Activated T-helper 17 cell treated with anti-CD3 and anti-CD28 coated beads, Interleukin-2, amount 50 U/mL, for 72 hours (primary cell): ENCODE results near the gene ALPK3. TPM values are rescaled to one million over a fixed set of nuclear protein-coding genes. Genes with fewer than 3 reads are reported as not detected.
A peak's percentile ranks its signal among the peaks of the same experiment; 100 is the strongest.

ENCODE experiments used
- ATAC-seq: fragments of 150-1000 bp; cut with Tn5 transposase; replicated peaks from 2 replicates; pipeline ENCODE4 v1.10.0; 2021; ENCODE audit warnings: mild to moderate bottlenecking, moderate library complexity
- H3K27ac Mint-ChIP-seq: one replicate; pipeline ENCODE4 v1.8.0; 2022; ENCODE audit warnings: mixed read lengths
- H3K27me3 Mint-ChIP-seq: one replicate; pipeline ENCODE4 v1.8.0; 2022; ENCODE audit warnings: mixed read lengths
- H3K36me3 Mint-ChIP-seq: one replicate; pipeline ENCODE4 v1.8.0; 2022; ENCODE audit warnings: low read depth, mild to moderate bottlenecking, mixed read lengths
- H3K4me1 Mint-ChIP-seq: one replicate; pipeline ENCODE4 v1.8.0; 2022; ENCODE audit warnings: mixed read lengths
- H3K4me3 Mint-ChIP-seq: one replicate; pipeline ENCODE4 v1.8.0; 2022; ENCODE audit warnings: mild to moderate bottlenecking, mixed read lengths
- H3K9me3 Mint-ChIP-seq: one replicate; pipeline ENCODE4 v1.8.0; 2022; ENCODE audit warnings: mixed read lengths
- total RNA-seq, 2 donors: library from RNA; stranded (reverse); gene quantifications; one replicate each; pipeline ENCODE4 v1.2.3, GENCODE V29; 2022

ALPK3 gene
- total RNA-seq, 2 donors from 2014 or later = 0.29 to 1.1 TPM

GRCh38 chr15:84789762-84790161 is 27.4 kb upstream of the ALPK3 start:
- no peak for ATAC-seq
- Mint-ChIP-seq H3K27me3 (no peaks in the 10 kb centered on the region), H3K27ac (peak overlapping the region; percentile 41), H3K4me1 (peaks cover 24% of the 10 kb centered on the region), H3K36me3 (peaks cover 95% of the 10 kb centered on the region), H3K4me3 (no peak overlapping the region), H3K9me3 (no peaks in the 10 kb centered on the region)

- H3K36me3 Mint-ChIP-seq = peaks cover 93% of the 10 kb centered on the region
- no peak overlapping the region for H3K4me3 Mint-ChIP-seq
- peak overlapping the region; percentile 0 for H3K27ac Mint-ChIP-seq
- H3K9me3 Mint-ChIP-seq = no peaks in the 10 kb centered on the region
- ATAC-seq = no peak
- H3K4me1 Mint-ChIP-seq = peaks cover 20% of the 10 kb centered on the region
- no peaks in the 10 kb centered on the region for H3K27me3 Mint-ChIP-seq
Observed at GRCh38 chr15:84790676-84791075, 26.5 kb upstream of the ALPK3 start.

- H3K4me1 Mint-ChIP-seq = peaks cover 20% of the 10 kb centered on the region
- no peak for ATAC-seq
- no peaks in the 10 kb centered on the region for H3K27me3 Mint-ChIP-seq
- H3K27ac Mint-ChIP-seq = peak overlapping the region; percentile 0
- no peak overlapping the region for H3K4me3 Mint-ChIP-seq
- no peaks in the 10 kb centered on the region for H3K9me3 Mint-ChIP-seq
- peaks cover 96% of the 10 kb centered on the region for H3K36me3 Mint-ChIP-seq
Observed at GRCh38 chr15:84791763-84792162, 25.4 kb upstream of the ALPK3 start.

DNA sequence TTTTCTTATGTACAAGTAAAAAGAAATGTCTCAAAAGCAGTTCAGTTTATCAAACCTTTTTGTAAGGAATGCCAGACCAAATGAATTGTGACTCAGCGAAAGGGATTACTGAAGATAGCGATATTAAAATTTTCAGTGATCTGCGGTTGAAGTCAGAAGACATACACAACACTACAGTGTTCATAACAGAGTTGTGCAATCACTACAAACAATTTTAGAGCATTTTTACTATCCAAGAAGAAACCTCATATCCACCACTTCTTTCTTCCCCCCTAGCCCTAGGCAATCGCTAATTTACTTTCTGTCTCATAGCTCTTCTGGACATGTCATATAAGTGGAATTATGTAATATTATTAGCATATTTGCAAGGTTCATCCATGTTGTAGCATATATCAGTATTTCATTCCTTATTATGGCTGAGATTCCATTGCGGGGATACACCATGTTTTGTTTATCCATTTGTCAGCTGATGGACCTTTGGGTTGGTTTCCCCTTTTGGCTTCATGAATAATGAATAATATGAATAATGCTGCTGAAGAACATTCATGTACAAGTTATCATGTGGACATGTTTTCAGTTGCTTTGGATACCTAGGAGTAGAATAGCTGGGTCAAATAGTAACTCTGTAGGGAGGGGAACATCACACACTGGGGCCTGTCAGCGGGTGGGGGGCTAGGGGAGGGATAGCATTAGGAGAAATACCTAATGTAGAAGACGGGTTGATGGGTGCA is 23.6 kb upstream of the ALPK3 start:
- Mint-ChIP-seq H3K4me3 (no peak overlapping the region), H3K27ac (no peak overlapping the region), H3K9me3 (no peaks in the 10 kb centered on the region), H3K36me3 (peaks cover 96% of the 10 kb centered on the region), H3K4me1 (peaks cover 10% of the 10 kb centered on the region), H3K27me3 (no peaks in the 10 kb centered on the region)
- ATAC-seq = no peak

DNA sequence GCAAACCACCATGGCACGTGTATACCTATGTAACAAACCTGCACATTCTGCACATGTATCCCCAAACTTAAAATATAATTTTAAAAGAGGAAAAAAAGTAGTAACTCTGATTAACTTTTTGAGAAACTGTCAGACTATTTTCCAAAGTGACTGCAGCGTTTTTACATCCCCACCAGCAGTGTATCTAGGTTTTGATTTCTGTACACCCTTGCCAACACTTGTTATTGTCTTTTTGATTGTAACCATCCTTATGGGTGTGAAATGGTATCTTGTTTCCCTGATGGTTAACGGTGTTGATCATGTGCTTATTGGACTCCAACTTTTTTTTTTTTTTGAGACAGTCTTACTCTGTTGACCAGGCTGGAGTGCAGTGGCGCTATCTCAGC is 23.0 kb upstream of the ALPK3 start:
- Mint-ChIP-seq H3K4me3 (no peak overlapping the region), H3K27me3 (no peaks in the 10 kb centered on the region), H3K36me3 (peaks cover 97% of the 10 kb centered on the region), H3K27ac (no peak overlapping the region), H3K9me3 (no peaks in the 10 kb centered on the region), H3K4me1 (peaks cover 8% of the 10 kb centered on the region)
- no peak for ATAC-seq

- no peak for ATAC-seq
- Mint-ChIP-seq H3K4me3 (no peak overlapping the region), H3K4me1 (peaks cover 8% of the 10 kb centered on the region), H3K27ac (no peak overlapping the region), H3K36me3 (peaks cover 97% of the 10 kb centered on the region), H3K9me3 (no peaks in the 10 kb centered on the region), H3K27me3 (no peaks in the 10 kb centered on the region)
Observed at GRCh38 chr15:84795186-84795585, 22.0 kb upstream of the ALPK3 start.

DNA sequence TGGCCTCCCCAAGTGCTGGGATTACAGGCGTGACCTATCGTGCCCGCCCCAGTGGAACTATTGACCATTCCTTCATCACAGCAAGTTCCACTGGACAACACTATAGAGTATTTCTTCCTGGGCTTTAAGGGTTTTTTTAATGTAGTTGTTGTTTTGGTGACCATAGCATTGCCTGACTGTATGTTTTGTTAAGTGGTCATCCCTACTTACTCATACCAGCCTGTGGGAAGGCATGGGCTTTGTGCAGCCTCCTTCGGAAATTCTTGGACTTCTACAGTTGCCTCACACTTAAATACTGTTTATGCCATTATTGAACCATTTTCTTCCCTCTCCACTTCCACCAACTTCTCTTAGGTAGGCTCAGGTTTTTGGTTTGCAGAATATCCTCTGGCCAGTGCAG is 19.9 kb upstream of the ALPK3 start:
- no peak overlapping the region for H3K4me3 Mint-ChIP-seq
- no peaks in the 10 kb centered on the region for H3K4me1 Mint-ChIP-seq
- no peak overlapping the region for H3K27ac Mint-ChIP-seq
- ATAC-seq = no peak
- H3K27me3 Mint-ChIP-seq = no peaks in the 10 kb centered on the region
- H3K9me3 Mint-ChIP-seq = no peaks in the 10 kb centered on the region
- H3K36me3 Mint-ChIP-seq = peaks cover 92% of the 10 kb centered on the region

GRCh38 chr15:84797801-84798200 is 19.4 kb upstream of the ALPK3 start:
- H3K27me3 Mint-ChIP-seq = no peaks in the 10 kb centered on the region
- H3K4me1 Mint-ChIP-seq = no peaks in the 10 kb centered on the region
- H3K36me3 Mint-ChIP-seq = peaks cover 92% of the 10 kb centered on the region
- no peak overlapping the region for H3K4me3 Mint-ChIP-seq
- H3K9me3 Mint-ChIP-seq = no peaks in the 10 kb centered on the region
- H3K27ac Mint-ChIP-seq = no peak overlapping the region
- ATAC-seq = no peak

DNA sequence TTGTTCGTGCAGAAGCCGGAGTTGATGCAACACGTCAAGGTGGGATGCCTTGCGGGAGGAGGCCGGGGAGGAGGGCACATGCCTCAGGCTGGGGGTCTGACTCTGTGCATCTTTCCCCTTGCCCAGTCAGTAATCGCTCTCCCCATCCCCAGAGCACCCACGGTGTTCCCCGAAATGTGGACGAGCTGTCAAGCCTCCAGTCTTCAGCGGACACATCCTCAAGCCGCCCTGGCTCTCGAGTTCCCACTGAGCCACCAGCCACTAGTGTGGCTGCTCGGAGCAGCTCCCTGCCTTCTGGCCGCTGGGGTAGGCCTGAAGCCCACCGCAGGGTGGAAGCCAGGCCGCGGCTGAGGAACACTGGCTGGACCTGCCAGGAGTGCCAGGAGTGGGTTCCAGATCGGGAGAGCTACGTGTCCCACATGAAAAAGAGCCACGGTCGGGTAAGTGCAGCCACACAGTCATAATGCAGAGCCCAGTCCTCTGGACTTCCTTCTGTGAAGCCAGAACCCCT is 18.7 kb upstream of the ALPK3 start:
- no peak for ATAC-seq
- Mint-ChIP-seq H3K4me1 (peaks cover 2% of the 10 kb centered on the region), H3K27ac (no peak overlapping the region), H3K9me3 (no peaks in the 10 kb centered on the region), H3K4me3 (no peak overlapping the region), H3K27me3 (no peaks in the 10 kb centered on the region), H3K36me3 (peaks cover 92% of the 10 kb centered on the region)

DNA sequence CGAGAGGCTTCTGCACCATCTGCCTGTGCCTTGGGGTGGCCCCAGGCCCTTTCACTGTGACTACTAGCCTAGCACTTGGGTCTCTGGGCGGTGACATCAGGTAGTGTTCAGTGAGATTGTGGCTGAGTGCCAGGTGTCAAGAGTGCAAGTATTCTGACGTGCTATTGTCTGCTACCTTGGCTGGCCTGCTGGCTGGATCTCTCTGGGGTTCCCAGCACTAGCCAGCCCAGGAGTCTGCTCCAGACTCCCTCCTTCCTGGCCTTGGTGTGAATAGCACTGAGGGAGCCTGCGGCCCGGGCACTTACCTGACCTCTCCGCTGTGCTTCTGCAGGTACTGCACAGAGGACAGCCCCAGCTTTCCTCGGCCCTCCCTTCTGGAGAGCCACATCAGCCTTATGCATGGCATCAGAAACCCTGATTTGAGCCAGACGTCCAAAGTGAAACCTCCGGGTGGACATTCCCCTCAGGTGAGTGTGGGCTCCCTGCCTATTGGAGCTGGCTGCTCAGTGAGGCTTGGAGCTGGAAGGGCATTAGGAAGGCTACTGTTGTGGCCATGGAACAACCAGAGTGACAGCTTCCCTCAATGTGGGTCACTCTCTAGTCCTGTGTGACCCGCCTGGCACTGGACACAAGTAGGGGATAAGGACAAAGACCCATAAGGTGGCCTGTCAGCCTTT is 17.5 kb upstream of the ALPK3 start:
- Mint-ChIP-seq H3K9me3 (no peaks in the 10 kb centered on the region), H3K4me1 (peaks cover 4% of the 10 kb centered on the region), H3K27me3 (no peaks in the 10 kb centered on the region), H3K27ac (no peak overlapping the region), H3K36me3 (peaks cover 91% of the 10 kb centered on the region), H3K4me3 (no peak overlapping the region)
- ATAC-seq = no peak

DNA sequence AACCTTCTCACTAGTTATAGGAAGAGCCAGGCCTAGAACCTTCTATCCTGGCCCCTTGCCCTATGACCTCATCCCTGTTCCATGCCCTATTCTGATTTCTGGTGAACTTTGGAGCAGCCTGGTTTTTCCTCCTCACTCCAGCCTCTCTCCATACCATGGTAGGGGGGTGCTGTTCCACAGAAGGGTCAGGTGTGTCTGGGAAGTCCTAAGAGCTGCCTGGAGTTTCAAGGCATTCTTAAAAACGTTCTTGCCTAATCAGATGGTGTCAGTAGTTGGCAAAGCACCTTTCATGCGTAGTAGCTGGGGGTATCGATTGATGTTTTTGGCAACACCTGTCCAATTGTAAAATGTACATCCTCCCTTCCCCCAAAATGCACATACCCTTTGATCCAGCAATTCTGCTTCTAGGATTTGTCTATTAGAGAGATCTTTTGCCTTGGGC is 16.8 kb upstream of the ALPK3 start:
- Mint-ChIP-seq H3K36me3 (peaks cover 93% of the 10 kb centered on the region), H3K4me3 (no peak overlapping the region), H3K9me3 (no peaks in the 10 kb centered on the region), H3K27ac (no peak overlapping the region), H3K4me1 (peaks cover 4% of the 10 kb centered on the region), H3K27me3 (no peaks in the 10 kb centered on the region)
- ATAC-seq = no peak

- no peak overlapping the region for H3K4me3 Mint-ChIP-seq
- H3K27ac Mint-ChIP-seq = peak overlapping the region; percentile 40
- H3K27me3 Mint-ChIP-seq = no peaks in the 10 kb centered on the region
- no peaks in the 10 kb centered on the region for H3K9me3 Mint-ChIP-seq
- peaks cover 72% of the 10 kb centered on the region for H3K36me3 Mint-ChIP-seq
- no peak for ATAC-seq
- peaks cover 4% of the 10 kb centered on the region for H3K4me1 Mint-ChIP-seq
Observed at GRCh38 chr15:84804005-84804900, 12.9 kb upstream of the ALPK3 start.

DNA sequence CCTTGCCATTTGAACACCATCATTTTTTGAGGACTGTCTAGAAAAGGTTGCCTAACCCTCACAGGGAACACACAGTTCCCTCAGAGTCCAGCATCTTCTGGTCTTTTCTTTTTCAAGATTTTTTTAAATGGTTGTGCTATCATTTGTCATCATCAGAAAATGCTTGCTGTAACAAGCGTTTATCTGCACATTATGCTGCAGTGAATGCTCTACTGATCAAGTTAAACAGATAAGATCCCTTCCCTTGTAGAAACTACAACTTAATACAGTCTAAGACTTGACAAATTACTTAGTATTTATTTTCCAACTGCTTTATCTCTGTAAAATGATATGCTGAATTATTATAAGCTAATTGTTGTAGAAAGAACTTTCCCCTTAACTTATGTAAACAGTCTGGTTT is 11.9 kb upstream of the ALPK3 start:
- Mint-ChIP-seq H3K4me1 (peaks cover 4% of the 10 kb centered on the region), H3K27ac (no peak overlapping the region), H3K4me3 (no peak overlapping the region), H3K9me3 (no peaks in the 10 kb centered on the region), H3K27me3 (no peaks in the 10 kb centered on the region), H3K36me3 (peaks cover 62% of the 10 kb centered on the region)
- no peak for ATAC-seq

DNA sequence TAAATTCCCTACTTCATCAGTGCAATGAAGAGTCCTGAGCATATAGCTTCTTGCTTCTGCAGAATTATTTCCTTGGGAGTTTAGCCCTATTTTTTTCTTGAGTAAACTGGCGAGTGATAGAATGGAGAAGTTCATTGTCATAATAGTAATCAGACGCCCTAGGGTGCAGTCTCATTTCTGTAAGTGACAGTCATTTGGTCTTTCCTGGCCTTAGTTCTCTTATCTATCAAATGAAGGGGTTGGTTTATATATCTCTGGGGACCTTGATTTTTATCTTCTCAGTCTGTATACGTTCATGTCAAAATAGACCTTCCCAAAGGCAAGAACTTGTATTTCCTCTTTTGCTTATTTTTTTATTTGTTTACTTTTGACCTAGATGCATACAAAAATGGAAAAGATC is 9.9 kb upstream of the ALPK3 start:
- Mint-ChIP-seq H3K4me1 (peaks cover 7% of the 10 kb centered on the region), H3K9me3 (no peaks in the 10 kb centered on the region), H3K36me3 (peaks cover 48% of the 10 kb centered on the region), H3K27me3 (no peaks in the 10 kb centered on the region), H3K27ac (no peak overlapping the region), H3K4me3 (no peak overlapping the region)
- ATAC-seq = peak; percentile 32
